ENCODE measurements around the gene PRKG1. TPM values are rescaled to one million over a fixed set of nuclear protein-coding genes. Genes with fewer than 3 reads are reported as not detected.
A peak's percentile ranks its signal among the peaks of the same experiment; 100 is the strongest.

PRKG1 gene
- total RNA-seq, 1 experiment from 2014 or later: 7.4 TPM

DNA sequence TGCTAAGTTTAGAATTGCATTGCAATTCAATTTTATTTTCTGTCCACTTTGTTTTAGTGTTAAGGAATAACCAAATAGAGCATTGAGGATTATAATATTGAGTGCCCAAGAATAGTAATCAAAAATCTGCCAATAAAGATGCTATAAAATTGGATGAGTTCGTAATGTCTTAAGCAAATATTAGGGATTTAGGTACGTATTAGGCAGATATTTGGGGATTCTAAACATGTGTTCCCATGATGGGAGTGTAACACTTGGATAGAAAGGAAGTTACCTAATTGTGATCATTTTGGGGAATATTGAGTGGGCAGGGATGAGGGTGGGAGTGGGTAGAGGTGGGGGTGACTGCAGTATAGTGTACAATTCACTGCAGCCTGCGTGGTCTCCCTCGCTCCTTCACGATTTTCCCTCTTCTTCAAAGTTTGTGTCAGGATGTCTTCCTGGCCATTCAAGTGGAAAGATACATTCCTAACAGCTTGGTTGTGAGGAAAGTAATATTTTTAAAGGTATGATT lies 1.3 kb upstream of the PRKG1 start:
- TSS peak; percentile 51 for BruUV-seq (replicated peaks)
- H3K27ac ChIP-seq (ENCODE audit: low read length): no peak overlapping the region
- H3K4me3 ChIP-seq (ENCODE audit: low read length): peak overlapping the region; percentile 72
- ChIA-PET POLR2A (ENCODE audit: unreplicated experiment) (interaction anchor here (0.7 to 1.9 kb wide), 3 partner anchors 30 to 308 kb away, joined by 12 to 19 read pairs (median 12); no protein-coding TSS in a partner anchor), CTCF (interaction anchor here (0.6 to 1.9 kb wide), 6 partner anchors 9 to 349 kb away, joined by 3 to 15 read pairs (median 3); no protein-coding TSS in a partner anchor)
- DNase-seq: no peak
- H3K9ac ChIP-seq (ENCODE audit: low read length): peak overlapping the region; percentile 43
- no peaks in the 10 kb centered on the region for H3K9me2 ChIP-seq (replicated peaks; ENCODE audit: low read length)
- no peaks in the 10 kb centered on the region for H3K9me3 ChIP-seq (ENCODE audit: low read length)
- intact Hi-C loops (cut with micrococcal nuclease): loop anchor here (1.0 to 2.0 kb wide), 4 partner anchors 37 to 349 kb away; no protein-coding TSS in a partner anchor
- no peaks in the 10 kb centered on the region for H3K27me3 ChIP-seq (ENCODE audit: low read length)
- no peaks in the 10 kb centered on the region for H4K20me1 ChIP-seq (ENCODE audit: low read length)
- TF ChIP-seq EZH2phosphoT487 (IDR thresholded peaks at IDR 0.05; ENCODE audit: borderline replicate concordance, low read length): no peak
- no peak for TF ChIP-seq EZH2 (IDR thresholded peaks at IDR 0.05; ENCODE audit: low read length, unreplicated experiment)
- TF ChIP-seq CTCF (conservative IDR thresholded peaks at IDR 0.05; ENCODE audit: low read depth, low read length): no peak
- H3K79me2 ChIP-seq (ENCODE audit: low read length): no peaks in the 10 kb centered on the region
- ATAC-seq: no peak
- H2AFZ ChIP-seq (ENCODE audit: low read length): peak overlapping the region; percentile 90
- H3K4me1 ChIP-seq (ENCODE audit: insufficient read depth, low read length): peaks cover 23% of the 10 kb centered on the region
- H3F3A ChIP-seq (ENCODE audit: low read length, unreplicated experiment): no peaks in the 10 kb centered on the region
- peak overlapping the region; percentile 87 for H3K4me2 ChIP-seq (ENCODE audit: low read length)
- H3K36me3 ChIP-seq (ENCODE audit: low read depth, low read length): no peaks in the 10 kb centered on the region

DNA sequence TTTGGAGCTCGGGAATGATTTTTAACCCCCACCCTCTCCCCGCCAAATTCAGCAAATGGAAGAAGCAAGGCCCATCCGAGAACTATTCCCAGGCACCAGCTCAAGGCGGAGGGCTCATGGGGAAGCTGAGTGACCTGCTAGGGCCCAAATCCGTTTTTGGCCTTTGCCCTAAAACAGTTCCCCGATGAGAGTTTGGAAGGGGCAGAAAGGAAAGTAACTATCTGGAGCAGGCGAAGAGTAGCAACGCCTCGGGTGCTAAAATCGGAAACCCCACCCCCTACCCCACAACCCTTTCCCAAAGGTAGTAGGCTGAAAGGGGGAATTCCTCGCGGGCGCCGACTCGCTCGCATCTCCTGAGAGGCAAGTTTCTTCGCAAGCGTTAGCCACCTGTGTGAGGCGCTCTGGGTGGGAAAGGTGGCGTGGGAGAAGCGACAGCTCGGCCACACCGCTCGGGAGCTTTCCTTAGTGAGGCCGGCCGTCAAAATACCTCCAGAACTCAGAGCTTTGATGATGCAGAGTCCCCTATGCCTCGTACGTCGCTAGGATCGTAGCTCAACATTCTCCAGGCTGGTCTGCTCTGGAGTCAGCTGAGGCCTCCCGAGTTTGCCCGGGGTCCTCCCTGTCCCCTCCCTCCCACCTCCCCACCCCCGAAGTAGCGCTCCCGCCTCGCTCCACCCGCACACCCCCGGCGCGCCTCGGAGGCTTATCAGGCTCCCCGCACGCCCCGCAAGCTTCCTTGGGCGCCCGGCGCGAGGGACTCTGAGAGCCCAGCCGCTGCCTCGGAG lies 642 bp upstream of the PRKG1 start:
- TF ChIP-seq CTCF (conservative IDR thresholded peaks at IDR 0.05; ENCODE audit: low read depth, low read length) (peak; percentile 61), EZH2phosphoT487 (IDR thresholded peaks at IDR 0.05; ENCODE audit: borderline replicate concordance, low read length) (no peak), EZH2 (IDR thresholded peaks at IDR 0.05; ENCODE audit: low read length, unreplicated experiment) (no peak)
- intact Hi-C loops (cut with micrococcal nuclease): loop anchor here (1.0 to 2.0 kb wide), 12 partner anchors 31 to 349 kb away; no protein-coding TSS in a partner anchor
- H3K4me1 ChIP-seq (ENCODE audit: insufficient read depth, low read length): peaks cover 23% of the 10 kb centered on the region
- ChIA-PET POLR2A (ENCODE audit: unreplicated experiment) (interaction anchor here (0.6 to 1.9 kb wide), 8 partner anchors 9 to 746 kb away, joined by 3 to 19 read pairs (median 5); no protein-coding TSS in a partner anchor), CTCF (interaction anchor here (0.5 to 1.9 kb wide), 11 partner anchors 10 to 348 kb away, joined by 3 to 15 read pairs (median 4); no protein-coding TSS in a partner anchor)
- H3K4me2 ChIP-seq (ENCODE audit: low read length): peak overlapping the region; percentile 87
- H3K27me3 ChIP-seq (ENCODE audit: low read length): no peaks in the 10 kb centered on the region
- H3K79me2 ChIP-seq (ENCODE audit: low read length): no peaks in the 10 kb centered on the region
- H3K4me3 ChIP-seq (ENCODE audit: low read length): peak overlapping the region; percentile 72
- BruUV-seq (replicated peaks): no TSS peak
- no peaks in the 10 kb centered on the region for H3F3A ChIP-seq (ENCODE audit: low read length, unreplicated experiment)
- H4K20me1 ChIP-seq (ENCODE audit: low read length): no peaks in the 10 kb centered on the region
- H3K27ac ChIP-seq (ENCODE audit: low read length): peak overlapping the region; percentile 10
- H3K9me2 ChIP-seq (replicated peaks; ENCODE audit: low read length): no peaks in the 10 kb centered on the region
- no peaks in the 10 kb centered on the region for H3K9me3 ChIP-seq (ENCODE audit: low read length)
- DNase-seq (peak; percentile 74), ATAC-seq (peak; percentile 53)
- H3K9ac ChIP-seq (ENCODE audit: low read length): peak overlapping the region; percentile 43
- H2AFZ ChIP-seq (ENCODE audit: low read length): peak overlapping the region; percentile 90
- H3K36me3 ChIP-seq (ENCODE audit: low read depth, low read length): no peaks in the 10 kb centered on the region
